ENCODE results near the gene ATP8B2. TPM values are rescaled to one million over a fixed set of nuclear protein-coding genes. Genes with fewer than 3 reads are reported as not detected.
"Not testable (repeated sequence)": the region's sequence is repeated elsewhere in the genome, so short reads cannot be mapped to it uniquely, and the experiment has no call there.

Gene ATP8B2
- total RNA-seq, 1 donor from 2014 or later, result 71.6 TPM

DNA sequence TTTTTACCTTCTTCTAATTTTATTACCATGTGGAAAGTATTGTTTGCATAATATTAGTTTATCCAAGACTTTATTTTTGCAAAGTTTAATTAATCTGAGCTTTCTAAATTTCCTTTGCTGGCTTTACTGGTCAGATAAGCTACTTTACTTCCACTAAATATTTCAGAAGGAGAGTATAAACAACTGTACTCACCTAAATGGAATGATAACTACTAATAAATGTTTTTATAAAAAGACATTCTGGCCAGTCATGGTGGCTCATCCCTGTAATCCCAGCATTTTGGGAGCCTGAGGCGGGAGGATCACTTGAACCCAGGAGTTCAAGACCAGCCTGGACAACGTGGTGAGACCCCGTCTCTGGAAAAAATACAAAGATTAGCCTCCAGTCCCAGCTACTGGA, 36.0 kb downstream of the ATP8B2 start:
- H4K20me1 ChIP-seq (ENCODE audit: insufficient read depth, low read length), result no peaks in the 10 kb centered on the region
- H3K4me3 Mint-ChIP-seq (ENCODE audit: unreplicated experiment), result no peak overlapping the region
- H3K79me2 ChIP-seq (ENCODE audit: insufficient read depth, low read length), result no peaks in the 10 kb centered on the region
- no peak overlapping the region for H3K9ac ChIP-seq (ENCODE audit: low read length)
- H3K9me3 ChIP-seq (ENCODE audit: insufficient read depth, low read depth, low read length), result no peaks in the 10 kb centered on the region
- no peaks in the 10 kb centered on the region for H3K4me1 ChIP-seq (ENCODE audit: insufficient read depth, low read length)
- no peak overlapping the region for H2AFZ ChIP-seq (ENCODE audit: low read depth, low read length)
- no peak for TF ChIP-seq EZH2 (IDR thresholded peaks at IDR 0.05; ENCODE audit: insufficient read depth, low read length)
- TF ChIP-seq, protein P1, sequence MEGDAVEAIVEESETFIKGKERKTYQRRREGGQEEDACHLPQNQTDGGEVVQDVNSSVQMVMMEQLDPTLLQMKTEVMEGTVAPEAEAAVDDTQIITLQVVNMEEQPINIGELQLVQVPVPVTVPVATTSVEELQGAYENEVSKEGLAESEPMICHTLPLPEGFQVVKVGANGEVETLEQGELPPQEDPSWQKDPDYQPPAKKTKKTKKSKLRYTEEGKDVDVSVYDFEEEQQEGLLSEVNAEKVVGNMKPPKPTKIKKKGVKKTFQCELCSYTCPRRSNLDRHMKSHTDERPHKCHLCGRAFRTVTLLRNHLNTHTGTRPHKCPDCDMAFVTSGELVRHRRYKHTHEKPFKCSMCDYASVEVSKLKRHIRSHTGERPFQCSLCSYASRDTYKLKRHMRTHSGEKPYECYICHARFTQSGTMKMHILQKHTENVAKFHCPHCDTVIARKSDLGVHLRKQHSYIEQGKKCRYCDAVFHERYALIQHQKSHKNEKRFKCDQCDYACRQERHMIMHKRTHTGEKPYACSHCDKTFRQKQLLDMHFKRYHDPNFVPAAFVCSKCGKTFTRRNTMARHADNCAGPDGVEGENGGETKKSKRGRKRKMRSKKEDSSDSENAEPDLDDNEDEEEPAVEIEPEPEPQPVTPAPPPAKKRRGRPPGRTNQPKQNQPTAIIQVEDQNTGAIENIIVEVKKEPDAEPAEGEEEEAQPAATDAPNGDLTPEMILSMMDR (IDR thresholded peaks at IDR 0.05; ENCODE audit: insufficient read depth, low read depth, low read length), result no peak
- no peaks in the 10 kb centered on the region for H3K4me1 Mint-ChIP-seq (ENCODE audit: low read depth, unreplicated experiment)
- H3K36me3 Mint-ChIP-seq (ENCODE audit: low read depth, unreplicated experiment), result no peaks in the 10 kb centered on the region
- DNase-seq (ENCODE audit: low read depth) (no peak), FAIRE-seq (no peak)
- no peaks in the 10 kb centered on the region for H3K36me3 ChIP-seq (ENCODE audit: insufficient read depth, low read length)
- H3K4me2 ChIP-seq (ENCODE audit: low read length), result no peak overlapping the region
- no peak overlapping the region for H3K27ac ChIP-seq (ENCODE audit: low read depth, low read length)
- H3K27me3 ChIP-seq (ENCODE audit: insufficient read depth, low read length), result no peaks in the 10 kb centered on the region
- H3K27ac Mint-ChIP-seq (ENCODE audit: unreplicated experiment), result no peak overlapping the region
- H3K4me3 ChIP-seq (ENCODE audit: insufficient read depth, low read depth, low read length), result no peak overlapping the region
- no peaks in the 10 kb centered on the region for H3K9me3 Mint-ChIP-seq (ENCODE audit: unreplicated experiment)
- peaks cover 17% of the 10 kb centered on the region for H3K27me3 Mint-ChIP-seq (ENCODE audit: low read depth, unreplicated experiment)

- no peaks in the 10 kb centered on the region for H4K20me1 ChIP-seq (ENCODE audit: insufficient read depth, low read length)
- no peaks in the 10 kb centered on the region for H3K27me3 ChIP-seq (ENCODE audit: insufficient read depth, low read length)
Observed at GRCh38 chr1:154371436-154371835, 46.1 kb downstream of the ATP8B2 start.

GRCh38 chr1:154373777-154374357, 48.5 kb downstream of the ATP8B2 start:
- H3K4me2 ChIP-seq (ENCODE audit: low read length); H3K9me3 ChIP-seq (ENCODE audit: insufficient read depth, low read depth, low read length); H3K9me3 Mint-ChIP-seq (ENCODE audit: unreplicated experiment); H3K79me2 ChIP-seq (ENCODE audit: insufficient read depth, low read length); H3K27ac Mint-ChIP-seq (ENCODE audit: unreplicated experiment); H3K4me3 ChIP-seq (ENCODE audit: insufficient read depth, low read depth, low read length); H3K4me3 Mint-ChIP-seq (ENCODE audit: unreplicated experiment); H3K4me1 ChIP-seq (ENCODE audit: insufficient read depth, low read length); FAIRE-seq; DNase-seq (ENCODE audit: low read depth); H3K36me3 ChIP-seq (ENCODE audit: insufficient read depth, low read length); H3K9ac ChIP-seq (ENCODE audit: low read length); H3K27me3 Mint-ChIP-seq (ENCODE audit: low read depth, unreplicated experiment); H3K27ac ChIP-seq (ENCODE audit: low read depth, low read length); H3K4me1 Mint-ChIP-seq (ENCODE audit: low read depth, unreplicated experiment); H2AFZ ChIP-seq (ENCODE audit: low read depth, low read length); H3K27me3 ChIP-seq (ENCODE audit: insufficient read depth, low read length); H4K20me1 ChIP-seq (ENCODE audit: insufficient read depth, low read length); H3K36me3 Mint-ChIP-seq (ENCODE audit: low read depth, unreplicated experiment): not testable (repeated sequence)

More at GRCh38 chr1:154371436-154371835, 46.1 kb downstream of the ATP8B2 start:
- no peak overlapping the region for H3K9ac ChIP-seq (ENCODE audit: low read length)
- no peak overlapping the region for H3K27ac Mint-ChIP-seq (ENCODE audit: unreplicated experiment)
- no peaks in the 10 kb centered on the region for H3K79me2 ChIP-seq (ENCODE audit: insufficient read depth, low read length)
- no peak overlapping the region for H3K4me3 Mint-ChIP-seq (ENCODE audit: unreplicated experiment)
- no peaks in the 10 kb centered on the region for H3K4me1 Mint-ChIP-seq (ENCODE audit: low read depth, unreplicated experiment)
- H3K36me3 ChIP-seq (ENCODE audit: insufficient read depth, low read length), result no peaks in the 10 kb centered on the region
- no peak for DNase-seq (ENCODE audit: low read depth)
- H3K36me3 Mint-ChIP-seq (ENCODE audit: low read depth, unreplicated experiment), result no peaks in the 10 kb centered on the region
- no peak overlapping the region for H3K27ac ChIP-seq (ENCODE audit: low read depth, low read length)
- TF ChIP-seq EZH2 (IDR thresholded peaks at IDR 0.05; ENCODE audit: insufficient read depth, low read length), result no peak
- TF ChIP-seq, protein P1 (IDR thresholded peaks at IDR 0.05; ENCODE audit: insufficient read depth, low read depth, low read length), result no peak
- no peaks in the 10 kb centered on the region for H3K9me3 ChIP-seq (ENCODE audit: insufficient read depth, low read depth, low read length)
- no peak overlapping the region for H3K4me3 ChIP-seq (ENCODE audit: insufficient read depth, low read depth, low read length)
- no peak overlapping the region for H3K4me2 ChIP-seq (ENCODE audit: low read length)
- H3K4me1 ChIP-seq (ENCODE audit: insufficient read depth, low read length), result no peaks in the 10 kb centered on the region
- H2AFZ ChIP-seq (ENCODE audit: low read depth, low read length), result no peak overlapping the region
- no peaks in the 10 kb centered on the region for H3K27me3 Mint-ChIP-seq (ENCODE audit: low read depth, unreplicated experiment)
- H3K9me3 Mint-ChIP-seq (ENCODE audit: unreplicated experiment), result no peaks in the 10 kb centered on the region
- FAIRE-seq, result no peak

Data from astrocyte (in vitro differentiated cells and primary cell).